Measurements from ENCODE around the gene GRIK4. TPM values are rescaled to one million over a fixed set of nuclear protein-coding genes. Genes with fewer than 3 reads are reported as not detected.

The GRIK4 gene
- polyA plus RNA-seq, 1 donor from 2014 or later, result 3.4 TPM

GRCh38 chr11:120794748-120795147, 283.2 kb downstream of the GRIK4 start:
- Histone ChIP-seq H3K27ac (ENCODE audit: low read length) (no peak overlapping the region), H4K20me1 (ENCODE audit: insufficient read depth) (no peaks in the 10 kb centered on the region), H3K79me2 (replicated peaks; ENCODE audit: insufficient read depth, low read length) (no peaks in the 10 kb centered on the region), H3F3A (ENCODE audit: insufficient read depth, low read length, poor library complexity, severe bottlenecking) (no peaks in the 10 kb centered on the region), H3K27me3 (ENCODE audit: insufficient read depth, low read depth, low read length) (no peaks in the 10 kb centered on the region), H3K9ac (ENCODE audit: low read length) (no peak overlapping the region), H3K4me3 (ENCODE audit: low read length) (no peak overlapping the region), H3K9me3 (ENCODE audit: low read length) (no peaks in the 10 kb centered on the region), H3K9me2 (ENCODE audit: insufficient read depth, low read length) (no peaks in the 10 kb centered on the region), H3K4me2 (ENCODE audit: low read length) (no peak overlapping the region), H3K36me3 (ENCODE audit: insufficient read depth, low read length) (no peaks in the 10 kb centered on the region), H2AFZ (ENCODE audit: low read depth, low read length) (no peak overlapping the region)
- no peak for TF ChIP-seq SMC3 (conservative IDR thresholded peaks at IDR 0.05; ENCODE audit: poor library complexity)
- TF ChIP-seq EZH2 (IDR thresholded peaks at IDR 0.05; ENCODE audit: borderline replicate concordance, insufficient read depth, low read length, poor library complexity, severe bottlenecking), result no peak

GRCh38 chr11:120795185-120795584, 283.6 kb downstream of the GRIK4 start:
- Histone ChIP-seq H3K79me2 (replicated peaks; ENCODE audit: insufficient read depth, low read length) (no peaks in the 10 kb centered on the region), H3K4me2 (ENCODE audit: low read length) (no peak overlapping the region), H3F3A (ENCODE audit: insufficient read depth, low read length, poor library complexity, severe bottlenecking) (no peaks in the 10 kb centered on the region), H2AFZ (ENCODE audit: low read depth, low read length) (no peak overlapping the region), H3K9me3 (ENCODE audit: low read length) (no peaks in the 10 kb centered on the region), H3K27ac (ENCODE audit: low read length) (no peak overlapping the region), H4K20me1 (ENCODE audit: insufficient read depth) (no peaks in the 10 kb centered on the region), H3K9me2 (ENCODE audit: insufficient read depth, low read length) (no peaks in the 10 kb centered on the region), H3K9ac (ENCODE audit: low read length) (no peak overlapping the region), H3K4me3 (ENCODE audit: low read length) (no peak overlapping the region), H3K36me3 (ENCODE audit: insufficient read depth, low read length) (no peaks in the 10 kb centered on the region), H3K27me3 (ENCODE audit: insufficient read depth, low read depth, low read length) (no peaks in the 10 kb centered on the region)
- TF ChIP-seq REST (IDR thresholded peaks at IDR 0.05; ENCODE audit: borderline replicate concordance) (no peak), SMC3 (conservative IDR thresholded peaks at IDR 0.05; ENCODE audit: poor library complexity) (no peak), MXI1 (conservative IDR thresholded peaks at IDR 0.05; ENCODE audit: poor library complexity, severe bottlenecking) (no peak), POLR2AphosphoS5 (IDR thresholded peaks at IDR 0.05) (no peak), EZH2 (IDR thresholded peaks at IDR 0.05; ENCODE audit: borderline replicate concordance, insufficient read depth, low read length, poor library complexity, severe bottlenecking) (no peak), CTCF (IDR thresholded peaks at IDR 0.05; ENCODE audit: poor library complexity, severe bottlenecking) (no peak)

- Histone ChIP-seq H2AFZ (ENCODE audit: low read depth, low read length) (no peak overlapping the region), H3K4me2 (ENCODE audit: low read length) (no peak overlapping the region), H3K9me3 (ENCODE audit: low read length) (no peaks in the 10 kb centered on the region), H4K20me1 (ENCODE audit: insufficient read depth) (no peaks in the 10 kb centered on the region), H3K27ac (ENCODE audit: low read length) (no peak overlapping the region), H3K9me2 (ENCODE audit: insufficient read depth, low read length) (no peaks in the 10 kb centered on the region), H3F3A (ENCODE audit: insufficient read depth, low read length, poor library complexity, severe bottlenecking) (no peaks in the 10 kb centered on the region), H3K4me3 (ENCODE audit: low read length) (no peak overlapping the region), H3K9ac (ENCODE audit: low read length) (no peak overlapping the region), H3K79me2 (replicated peaks; ENCODE audit: insufficient read depth, low read length) (no peaks in the 10 kb centered on the region), H3K36me3 (ENCODE audit: insufficient read depth, low read length) (no peaks in the 10 kb centered on the region), H3K27me3 (ENCODE audit: insufficient read depth, low read depth, low read length) (no peaks in the 10 kb centered on the region)
- TF ChIP-seq MXI1 (conservative IDR thresholded peaks at IDR 0.05; ENCODE audit: poor library complexity, severe bottlenecking) (no peak), REST (IDR thresholded peaks at IDR 0.05; ENCODE audit: borderline replicate concordance) (no peak), RAD21 (conservative IDR thresholded peaks at IDR 0.05) (no peak), POLR2AphosphoS5 (IDR thresholded peaks at IDR 0.05) (no peak), EP300 (conservative IDR thresholded peaks at IDR 0.05; ENCODE audit: poor library complexity, severe bottlenecking) (no peak), CTCF (IDR thresholded peaks at IDR 0.05; ENCODE audit: poor library complexity, severe bottlenecking) (no peak)
Observed at GRCh38 chr11:120797143-120797542, 285.6 kb downstream of the GRIK4 start.

Measured in neural cell (in vitro differentiated cells).